Testis (tissue), 2 donors: Measurements from ENCODE around the gene CDKAL1.

Experiments
- POLR2A ChIP-seq: fragments of 450-650 bp; IDR thresholded peaks from one replicate; pipeline ENCODE4 v1.6.1; 2017; ENCODE audit warnings: antibody characterized with exemption, mild to moderate bottlenecking, moderate library complexity
- TF ChIP-seq, protein P1 (sequence below), 3 experiments: fragments of 450-650 bp in 2 of 3; fragments of 200-600 bp in 1 of 3; sonication (generic) in 1 of 3; IDR thresholded peaks; one replicate each; pipeline ENCODE4 v1.5.1; 2016 to 2019; ENCODE audit warnings: antibody characterized with exemption in 3 of 3, mild to moderate bottlenecking in 2 of 3, moderate library complexity in 1 of 3

DNA sequence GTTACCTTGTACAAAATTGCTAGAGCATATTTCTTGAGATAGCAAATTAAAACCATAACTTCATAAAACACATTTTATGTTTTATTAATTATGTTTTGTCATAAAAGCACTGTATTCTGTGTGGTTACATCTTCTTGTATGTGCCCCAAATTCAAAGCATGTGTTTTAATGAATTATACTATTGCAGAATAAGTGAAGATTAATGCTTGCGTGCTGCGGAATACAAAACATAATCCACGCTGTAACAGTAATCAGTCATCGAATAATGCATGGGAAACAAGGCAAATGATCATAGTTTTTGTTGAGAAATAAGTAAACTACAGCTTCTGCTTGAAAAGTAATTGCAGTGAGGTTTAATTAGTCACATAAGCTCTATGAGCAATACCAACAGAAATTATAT is 600.1 kb downstream of the CDKAL1 start:
- TF ChIP-seq, protein P1, sequence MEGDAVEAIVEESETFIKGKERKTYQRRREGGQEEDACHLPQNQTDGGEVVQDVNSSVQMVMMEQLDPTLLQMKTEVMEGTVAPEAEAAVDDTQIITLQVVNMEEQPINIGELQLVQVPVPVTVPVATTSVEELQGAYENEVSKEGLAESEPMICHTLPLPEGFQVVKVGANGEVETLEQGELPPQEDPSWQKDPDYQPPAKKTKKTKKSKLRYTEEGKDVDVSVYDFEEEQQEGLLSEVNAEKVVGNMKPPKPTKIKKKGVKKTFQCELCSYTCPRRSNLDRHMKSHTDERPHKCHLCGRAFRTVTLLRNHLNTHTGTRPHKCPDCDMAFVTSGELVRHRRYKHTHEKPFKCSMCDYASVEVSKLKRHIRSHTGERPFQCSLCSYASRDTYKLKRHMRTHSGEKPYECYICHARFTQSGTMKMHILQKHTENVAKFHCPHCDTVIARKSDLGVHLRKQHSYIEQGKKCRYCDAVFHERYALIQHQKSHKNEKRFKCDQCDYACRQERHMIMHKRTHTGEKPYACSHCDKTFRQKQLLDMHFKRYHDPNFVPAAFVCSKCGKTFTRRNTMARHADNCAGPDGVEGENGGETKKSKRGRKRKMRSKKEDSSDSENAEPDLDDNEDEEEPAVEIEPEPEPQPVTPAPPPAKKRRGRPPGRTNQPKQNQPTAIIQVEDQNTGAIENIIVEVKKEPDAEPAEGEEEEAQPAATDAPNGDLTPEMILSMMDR (IDR thresholded peaks at IDR 0.05), result no peak
- TF ChIP-seq POLR2A, result no peak
